K562 (cell line): Measurements from ENCODE around the gene DEPDC1. TPM values are rescaled to one million over a fixed set of nuclear protein-coding genes. Genes with fewer than 3 reads are reported as not detected.

Source experiments
- CEBPG ChIP-seq, 3 experiments: fragments of 200-800 bp in 1 of 3; sonication (Bioruptor generic) in 1 of 3; sonication (generic) in 1 of 3; formaldehyde crosslinking in 1 of 3; IDR thresholded peaks in 2 of 3; conservative IDR thresholded peaks in 1 of 3; 2 replicates each; pipeline versions ENCODE4 v1.6.1 to v1.8.0; 2016 to 2022; ENCODE audit warnings: missing compliant biosample characterization in 2 of 3, missing genetic modification characterization in 2 of 3, mild to moderate bottlenecking in 1 of 3, missing genetic modification reagents in 1 of 3
- CGGBP1 ChIP-seq: fragments of 250-450 bp; sonication (Bioruptor Pico); IDR thresholded peaks from 2 replicates; pipeline ENCODE4 v1.9.0; 2021; ENCODE audit warnings: mild to moderate bottlenecking
- FIP1L1 ChIP-seq: fragments of 200-400 bp; formaldehyde crosslinking; IDR thresholded peaks from 2 replicates; pipeline ENCODE4 v1.6.1; 2018; ENCODE audit warnings: mild to moderate bottlenecking, low read depth, low read length; ENCODE audit not compliant: poor library complexity, severe bottlenecking
- GTF3C2 ChIP-seq: IDR thresholded peaks from 3 replicates; pipeline ENCODE4 v1.6.1; 2011; ENCODE audit warnings: borderline replicate concordance, mild to moderate bottlenecking, moderate library complexity; ENCODE audit not compliant: insufficient read length; ENCODE audit errors: extremely low read depth
- HES1 ChIP-seq: fragments of 450-650 bp; IDR thresholded peaks from 2 replicates; pipeline ENCODE4 v1.6.1; 2016; ENCODE audit warnings: low read depth, mild to moderate bottlenecking, moderate library complexity
- HNRNPL ChIP-seq: fragments of 200-400 bp; formaldehyde crosslinking; IDR thresholded peaks from 2 replicates; pipeline ENCODE4 v1.6.1; 2017; ENCODE audit warnings: low read depth, mild to moderate bottlenecking, low read length
- KAT8 ChIP-seq: fragments of 450-650 bp; IDR thresholded peaks from 2 replicates; pipeline ENCODE4 v1.6.1; 2016; ENCODE audit warnings: low read depth, mild to moderate bottlenecking
- MAFG ChIP-seq: fragments of 450-650 bp; conservative IDR thresholded peaks from 2 replicates; pipeline ENCODE4 v1.6.1; 2016; ENCODE audit warnings: missing genetic modification characterization, missing compliant biosample characterization
- MAZ ChIP-seq, 2 experiments: fragments of 450-650 bp in 1 of 2; sonication (generic) in 1 of 2; formaldehyde crosslinking; IDR thresholded peaks in 1 of 2; conservative IDR thresholded peaks in 1 of 2; 2 replicates each; pipeline versions ENCODE4 v1.4.0 to v1.5.0; 2020; ENCODE audit warnings: mild to moderate bottlenecking in 1 of 2, missing genetic modification reagents in 1 of 2
- NCOA4 ChIP-seq: fragments of 450-650 bp; IDR thresholded peaks from 2 replicates; pipeline ENCODE4 v1.6.1; 2018; ENCODE audit warnings: mild to moderate bottlenecking; ENCODE audit not compliant: partially characterized antibody
- POLR2A ChIP-seq: fragments of 450-650 bp; conservative IDR thresholded peaks from 2 replicates; pipeline ENCODE4 v1.6.1; 2016
- PRDM10 ChIP-seq: fragments of 450-650 bp; IDR thresholded peaks from 2 replicates; pipeline ENCODE4 v1.6.1; 2018; ENCODE audit not compliant: partially characterized antibody
- RBM15 ChIP-seq: fragments of 200-400 bp; formaldehyde crosslinking; IDR thresholded peaks from 2 replicates; pipeline ENCODE4 v1.6.1; 2018; ENCODE audit warnings: mild to moderate bottlenecking, low read length, moderate library complexity; ENCODE audit not compliant: insufficient read depth
- YBX1 ChIP-seq: fragments of 450-650 bp; IDR thresholded peaks from 2 replicates; pipeline ENCODE4 v1.7.1; 2016; ENCODE audit warnings: mild to moderate bottlenecking
- ZNF280B ChIP-seq: fragments of 250-450 bp; sonication (Bioruptor Pico); IDR thresholded peaks from 2 replicates; pipeline ENCODE4 v1.5.1; 2021; ENCODE audit warnings: mild to moderate bottlenecking
- ZNF655 ChIP-seq: fragments of 250-450 bp; sonication (Bioruptor Pico); IDR thresholded peaks from 2 replicates; pipeline ENCODE4 v1.5.0; 2021
- polyA plus RNA-seq, 8 experiments: library from polyadenylated mRNA; depleted of rRNA in 4 of 8; stranded (reverse) in 5 of 8; unstranded in 3 of 8; fragments of >200 nt; fragmentation: Nextera tagmentation in 2 of 8; fragmentation: Illumina TruSeq in 1 of 8; extraction: Ambion mirVana in 2 of 8; extraction: Trizol in 1 of 8; gene quantifications; 2 replicates each; pipeline versions ENCODE4 v1.2.1 to v1.2.3, GENCODE V29; 2011 to 2014; ENCODE audit warnings: inconsistent platforms in 1 of 8, missing spikeins in 1 of 8
- total RNA-seq, 7 experiments: library from RNA; depleted of rRNA in 6 of 7; stranded (reverse); fragments of >200 nt in 6 of 7; fragmentation: Illumina TruSeq in 2 of 7; extraction: Trizol in 2 of 7; gene quantifications; 2 replicates each; pipeline versions ENCODE4 v1.2.1 to v1.2.3, GENCODE V29; 2011 to 2021; ENCODE audit warnings: low replicate concordance in 1 of 7

The DEPDC1 gene
- total and polyA plus RNA-seq, 9 of the 15 experiments (the other 6 are each of a cell fraction or from before 2014, with no cell fraction given): 9.9 to 28.3 (median 17.8) TPM

GRCh38 chr1:68496680-68497357 is at the start of gene DEPDC1 (continued):
- TF ChIP-seq GTF3C2 (no peak), PRDM10 (no peak), ZNF655 (no peak), ZNF280B (CRISPR knock-in tag) (no peak), CEBPG (CRISPR knock-in tag; IDR thresholded peaks at IDR 0.05) (no peak), CEBPG (tag; conservative IDR thresholded peaks at IDR 0.05 in 1 of 2, IDR thresholded peaks at IDR 0.05 in 1 of 2) (no peak), HNRNPL (no peak), HES1 (no peak), NCOA4 (no peak), POLR2A (peak; percentile 87), YBX1 (no peak), KAT8 (no peak), CGGBP1 (CRISPR knock-in tag) (no peak), FIP1L1 (peak; percentile 46), MAZ (CRISPR knock-in tag; conservative IDR thresholded peaks at IDR 0.05 in 1 of 2, IDR thresholded peaks at IDR 0.05 in 1 of 2) (peak; percentile 42 to 72; a peak in 2 of 4 replicates), RBM15 (no peak), MAFG (no peak)
